ENCODE results near the gene LRCOL1. TPM values are rescaled to one million over a fixed set of nuclear protein-coding genes. Genes with fewer than 3 reads are reported as not detected.

The LRCOL1 gene
- total RNA-seq, 2 donors from 2014 or later, result not detected

GRCh38 chr12:132561427-132562156, 48.8 kb downstream of the LRCOL1 start:
- Histone ChIP-seq H3K27ac (no peak overlapping the region), H3K4me3 (no peak overlapping the region), H3K36me3 (replicated peaks in 1 of 2; ENCODE audit: insufficient read depth in 1 of 2, low read depth in 2 of 2) (no peaks in the 10 kb centered on the region), H3K27me3 (no peaks in the 10 kb centered on the region), H3K4me1 (peaks cover 35% of the 10 kb centered on the region), H3K9me3 (no peaks in the 10 kb centered on the region)
- 69 to 75% methylated on average over 8 to 21 of the region's 21 CpGs for WGBS, 2 donors
- ATAC-seq (no peak), DNase-seq (peak; percentile 20 to 62 (median 58))
- intact Hi-C loops (cut with DNase I), result no loop called here
- TF ChIP-seq CTCF (IDR thresholded peaks at IDR 0.05) (peak in 5 of 7 experiments; percentile 19 to 48 (median 25)), POLR2A (IDR thresholded peaks at IDR 0.05) (no peak)

DNA sequence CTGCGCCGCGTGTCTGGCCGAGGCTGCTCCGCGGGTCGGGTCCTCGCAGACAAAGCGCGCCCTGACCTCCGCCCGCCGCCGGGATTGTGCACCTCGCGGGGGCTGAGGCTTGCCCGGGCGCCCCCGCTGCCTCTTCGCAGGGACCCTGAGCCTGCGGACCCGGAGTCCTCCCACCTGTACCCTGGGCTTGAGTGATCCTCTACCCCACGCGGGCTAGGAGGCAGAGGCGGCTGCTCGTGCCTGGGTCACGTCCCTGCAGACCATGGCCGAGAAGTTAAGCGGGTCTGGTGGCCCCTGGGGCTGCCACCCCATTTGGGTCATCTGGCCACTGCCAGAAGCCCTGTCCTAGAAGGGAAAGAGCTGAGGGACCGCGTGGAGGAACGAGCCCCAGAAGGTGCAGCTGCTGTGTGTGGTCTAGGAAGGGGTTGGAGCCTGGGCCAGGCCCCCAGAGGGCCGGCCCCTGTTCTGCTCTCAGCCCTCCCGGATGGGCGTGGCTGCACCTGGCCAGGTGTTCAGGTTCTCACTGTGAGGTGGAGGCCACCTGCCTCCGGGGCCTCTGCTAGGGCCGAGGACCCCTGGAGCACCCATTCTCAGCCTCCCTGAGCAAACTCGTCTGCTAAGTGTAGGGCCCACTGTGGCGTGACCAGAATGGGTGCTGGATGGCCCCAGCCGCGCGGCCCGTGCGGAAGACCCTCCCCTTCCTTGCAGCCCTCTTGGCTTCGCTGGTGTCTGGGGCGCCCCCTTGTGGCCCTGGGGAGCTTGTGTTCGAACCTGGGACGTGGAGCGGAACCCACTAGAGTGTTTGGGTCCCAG, 49.6 kb downstream of the LRCOL1 start:
- intact Hi-C loops (cut with DNase I), result no loop called here
- peak overlapping the region; percentile 5 to 45 for H3K4me3 ChIP-seq
- 5 to 35% methylated on average over 10 to 45 of the region's 49 CpGs for WGBS, 2 donors
- H3K27ac ChIP-seq, result peak overlapping the region in 1 of 4 donors; percentile 5
- H3K36me3 ChIP-seq (replicated peaks in 1 of 2; ENCODE audit: insufficient read depth in 1 of 2, low read depth in 2 of 2), result no peaks in the 10 kb centered on the region
- H3K9me3 ChIP-seq, result no peaks in the 10 kb centered on the region
- H3K4me1 ChIP-seq, result peaks cover 35% of the 10 kb centered on the region
- TF ChIP-seq POLR2A (IDR thresholded peaks at IDR 0.05) (peak in 2 of 3 donors; percentile 12 to 22), CTCF (IDR thresholded peaks at IDR 0.05) (peak; percentile 27 to 58 (median 51))
- ATAC-seq (peak; percentile 58), DNase-seq (peak; percentile 63 to 86 (median 80))
- no peaks in the 10 kb centered on the region for H3K27me3 ChIP-seq

GRCh38 chr12:132560364-132560613, 50.1 kb downstream of the LRCOL1 start:
- H3K27ac ChIP-seq, result peak overlapping the region in 2 of 4 donors; percentile 5 to 34
- H3K9me3 ChIP-seq, result no peaks in the 10 kb centered on the region
- peak; percentile 22 to 52 (median 36) for DNase-seq
- WGBS, 2 donors, result 1% methylated on average over 18 of the region's 36 CpGs; no CpG with 5 or more reads in 1 of the 2 donors
- TF ChIP-seq CTCF (IDR thresholded peaks at IDR 0.05), result no peak
- no peak for TF ChIP-seq POLR2A (IDR thresholded peaks at IDR 0.05)
- ATAC-seq, result peak; percentile 48
- H3K27me3 ChIP-seq, result no peaks in the 10 kb centered on the region
- intact Hi-C loops (cut with DNase I), result no loop called here
- H3K4me1 ChIP-seq, result peaks cover 35% of the 10 kb centered on the region
- no peaks in the 10 kb centered on the region for H3K36me3 ChIP-seq (replicated peaks in 1 of 2; ENCODE audit: insufficient read depth in 1 of 2, low read depth in 2 of 2)
- H3K4me3 ChIP-seq, result peak overlapping the region; percentile 19 to 45

GRCh38 chr12:132559652-132560363, 50.6 kb downstream of the LRCOL1 start:
- TF ChIP-seq POLR2A (IDR thresholded peaks at IDR 0.05), result no peak
- no peak for TF ChIP-seq CTCF (IDR thresholded peaks at IDR 0.05)
- ATAC-seq (peak; percentile 80), DNase-seq (peak; percentile 28 to 66 (median 48))
- intact Hi-C loops (cut with DNase I), result no loop called here
- no peaks in the 10 kb centered on the region for H3K36me3 ChIP-seq (replicated peaks in 1 of 2; ENCODE audit: insufficient read depth in 1 of 2, low read depth in 2 of 2)
- 1% methylated on average over 9 to 58 of the region's 98 CpGs for WGBS, 2 donors
- no peaks in the 10 kb centered on the region for H3K27me3 ChIP-seq
- H3K9me3 ChIP-seq, result no peaks in the 10 kb centered on the region
- H3K27ac ChIP-seq, result peak overlapping the region in 1 of 4 donors; percentile 34
- peaks cover 35% of the 10 kb centered on the region for H3K4me1 ChIP-seq
- peak overlapping the region; percentile 19 to 45 for H3K4me3 ChIP-seq
